GM12875 (cell line): ENCODE results near the gene C16orf95.
"Not testable (repeated sequence)": the region's sequence is repeated elsewhere in the genome, so short reads cannot be mapped to it uniquely, and the experiment has no call there.

Source experiments
- H3K4me3 ChIP-seq: one replicate; pipeline ENCODE4 v1.5.1; 2011; ENCODE audit warnings: low read depth, low read length, control low read depth
- TF ChIP-seq, protein P1 (sequence below): IDR thresholded peaks from 2 replicates; pipeline ENCODE4 v1.5.1; 2011; ENCODE audit warnings: low read depth, mild to moderate bottlenecking, control low read depth, inconsistent platforms, low read length, moderate library complexity, borderline replicate concordance; ENCODE audit not compliant: insufficient read depth

C16orf95 gene

GRCh38 chr16:87265261-87265660, 51.9 kb downstream of the C16orf95 start:
- no peak overlapping the region for H3K4me3 ChIP-seq
- TF ChIP-seq, protein P1, sequence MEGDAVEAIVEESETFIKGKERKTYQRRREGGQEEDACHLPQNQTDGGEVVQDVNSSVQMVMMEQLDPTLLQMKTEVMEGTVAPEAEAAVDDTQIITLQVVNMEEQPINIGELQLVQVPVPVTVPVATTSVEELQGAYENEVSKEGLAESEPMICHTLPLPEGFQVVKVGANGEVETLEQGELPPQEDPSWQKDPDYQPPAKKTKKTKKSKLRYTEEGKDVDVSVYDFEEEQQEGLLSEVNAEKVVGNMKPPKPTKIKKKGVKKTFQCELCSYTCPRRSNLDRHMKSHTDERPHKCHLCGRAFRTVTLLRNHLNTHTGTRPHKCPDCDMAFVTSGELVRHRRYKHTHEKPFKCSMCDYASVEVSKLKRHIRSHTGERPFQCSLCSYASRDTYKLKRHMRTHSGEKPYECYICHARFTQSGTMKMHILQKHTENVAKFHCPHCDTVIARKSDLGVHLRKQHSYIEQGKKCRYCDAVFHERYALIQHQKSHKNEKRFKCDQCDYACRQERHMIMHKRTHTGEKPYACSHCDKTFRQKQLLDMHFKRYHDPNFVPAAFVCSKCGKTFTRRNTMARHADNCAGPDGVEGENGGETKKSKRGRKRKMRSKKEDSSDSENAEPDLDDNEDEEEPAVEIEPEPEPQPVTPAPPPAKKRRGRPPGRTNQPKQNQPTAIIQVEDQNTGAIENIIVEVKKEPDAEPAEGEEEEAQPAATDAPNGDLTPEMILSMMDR: no peak

DNA sequence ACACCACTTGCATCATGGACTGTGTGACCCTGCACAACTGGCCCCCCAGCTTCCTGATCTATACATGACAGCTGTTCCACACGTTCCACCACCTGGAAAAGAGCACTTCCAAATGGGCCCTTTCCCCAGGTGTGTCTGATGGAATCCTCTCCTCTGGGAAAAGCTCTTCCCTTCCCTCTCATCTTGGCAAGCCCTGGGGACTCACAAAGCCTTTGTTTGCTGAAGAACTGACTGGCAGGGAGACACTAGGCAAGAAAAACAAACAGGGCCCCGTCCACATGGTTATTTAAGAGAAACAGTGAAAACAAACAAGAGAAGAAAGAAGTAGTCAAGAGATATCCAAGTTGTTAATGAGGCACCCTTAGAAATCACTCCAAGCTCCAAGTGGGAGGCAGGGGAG, 52.6 kb downstream of the C16orf95 start:
- H3K4me3 ChIP-seq: no peak overlapping the region

GRCh38 chr16:87263418-87264052, 53.7 kb downstream of the C16orf95 start:
- H3K4me3 ChIP-seq: no peak overlapping the region
- TF ChIP-seq, protein P1: no peak

More for the DNA sequence above, 52.6 kb downstream of the C16orf95 start:
- TF ChIP-seq, protein P1: no peak

- no peak overlapping the region for H3K4me3 ChIP-seq
- TF ChIP-seq, protein P1: no peak
Observed at GRCh38 chr16:87259431-87259830, 57.8 kb downstream of the C16orf95 start.

DNA sequence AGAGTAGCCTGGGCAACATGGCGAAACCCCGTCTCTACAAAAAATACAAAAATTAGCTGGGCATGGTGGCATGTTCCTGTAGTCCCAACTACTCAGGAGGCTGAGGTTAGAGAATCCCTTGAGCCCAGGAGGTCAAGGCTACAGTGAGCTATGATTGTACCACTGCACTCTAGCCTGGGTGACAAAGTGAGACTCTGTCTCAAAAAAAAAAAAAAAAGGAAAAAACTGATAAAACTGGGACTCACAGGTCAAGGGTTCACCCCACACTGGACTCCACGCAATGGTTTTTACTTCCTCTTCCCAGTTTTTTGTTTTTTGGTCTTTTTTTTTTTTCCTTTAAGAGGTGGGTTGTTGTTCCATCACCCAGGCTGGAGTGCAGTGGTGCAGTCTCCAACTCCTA, 58.5 kb downstream of the C16orf95 start:
- not testable (repeated sequence) for H3K4me3 ChIP-seq

GRCh38 chr16:87255866-87256265, 61.3 kb downstream of the C16orf95 start:
- H3K4me3 ChIP-seq: no peak overlapping the region
- TF ChIP-seq, protein P1: no peak

DNA sequence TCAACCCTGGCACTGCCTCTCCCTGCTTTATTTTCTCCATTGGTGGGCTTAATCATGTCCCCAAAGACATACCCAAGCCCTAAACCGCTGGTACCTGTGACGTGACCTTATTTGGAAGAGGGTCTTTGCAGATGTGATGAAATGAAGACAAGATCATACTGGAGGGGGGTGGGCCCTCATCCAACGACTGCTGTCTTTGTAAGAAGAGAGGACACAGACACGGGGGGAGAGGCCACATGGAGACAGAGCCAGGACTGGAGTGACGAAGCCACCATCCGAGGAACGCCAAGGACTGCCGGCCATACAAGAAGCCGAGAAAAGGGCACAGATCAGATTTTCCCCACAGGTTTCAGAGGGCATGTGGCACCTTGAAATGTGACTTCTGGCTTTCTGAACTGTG, 62.5 kb downstream of the C16orf95 start:
- H3K4me3 ChIP-seq: no peak overlapping the region

More for the DNA sequence above, 62.5 kb downstream of the C16orf95 start:
- TF ChIP-seq, protein P1: no peak
